ENCODE results near the gene NKPD1. TPM values are rescaled to one million over a fixed set of nuclear protein-coding genes. Genes with fewer than 3 reads are reported as not detected.
"Not testable (repeated sequence)": the region's sequence is repeated elsewhere in the genome, so short reads cannot be mapped to it uniquely, and the experiment has no call there.

The NKPD1 gene
- total and polyA plus RNA-seq, 2 experiments from 2014 or later, result 0.11 TPM; not detected in 1

DNA sequence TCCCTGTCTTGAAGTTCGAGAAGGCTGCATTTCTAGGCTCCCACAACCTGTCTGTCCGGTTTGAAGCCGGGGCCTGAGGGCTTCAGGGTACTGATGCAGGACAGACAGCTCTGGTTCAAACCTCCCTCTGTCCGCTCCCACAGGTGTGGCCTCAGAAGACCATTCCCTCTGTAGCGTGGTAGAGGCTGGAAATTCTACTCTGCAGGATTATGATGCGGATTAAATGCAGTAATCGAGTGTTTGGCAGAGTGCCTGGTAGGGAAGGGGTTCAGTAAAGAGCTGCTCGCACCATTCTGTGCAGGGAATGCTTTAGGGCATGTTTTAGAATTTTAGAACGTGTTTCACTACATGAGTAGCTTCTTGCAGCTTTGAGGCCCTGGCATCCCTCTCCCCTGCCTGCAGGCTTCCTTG, 37.3 kb downstream of the NKPD1 start:
- Histone ChIP-seq H3K9me3 (ENCODE audit: low read depth) (no peaks in the 10 kb centered on the region), H3K4me2 (ENCODE audit: unreplicated experiment) (no peak overlapping the region), H3F3A (ENCODE audit: insufficient read depth) (no peaks in the 10 kb centered on the region), H3K27ac (no peak overlapping the region), H4K20me1 (ENCODE audit: insufficient read depth) (peaks cover 9% of the 10 kb centered on the region), H3K36me3 (ENCODE audit: low read depth) (no peaks in the 10 kb centered on the region), H3K9me2 (ENCODE audit: insufficient read depth) (no peaks in the 10 kb centered on the region), H3K4me3 (no peak overlapping the region), H3K79me2 (ENCODE audit: insufficient read depth) (peaks cover 95% of the 10 kb centered on the region), H3K27me3 (replicated peaks; ENCODE audit: insufficient read depth) (no peaks in the 10 kb centered on the region), H3K9ac (no peak overlapping the region), H3K4me1 (ENCODE audit: insufficient read depth) (no peaks in the 10 kb centered on the region), H2AFZ (no peak overlapping the region)
- no peak for DNase-seq
- 70 to 71% methylated on average over 9 of the region's 9 CpGs for WGBS, 2 experiments (ENCODE audit: low coverage in 1 of 2, low lambda C conversion rate in 2 of 2, missing lambda C conversion rate in 2 of 2)
- in situ Hi-C loops (cut with MboI), result no loop called here
- TF ChIP-seq EZH2phosphoT487 (IDR thresholded peaks at IDR 0.05; ENCODE audit: insufficient read depth, low read depth) (no peak), EZH2 (IDR thresholded peaks at IDR 0.05; ENCODE audit: insufficient read depth, poor library complexity, severe bottlenecking) (no peak)

DNA sequence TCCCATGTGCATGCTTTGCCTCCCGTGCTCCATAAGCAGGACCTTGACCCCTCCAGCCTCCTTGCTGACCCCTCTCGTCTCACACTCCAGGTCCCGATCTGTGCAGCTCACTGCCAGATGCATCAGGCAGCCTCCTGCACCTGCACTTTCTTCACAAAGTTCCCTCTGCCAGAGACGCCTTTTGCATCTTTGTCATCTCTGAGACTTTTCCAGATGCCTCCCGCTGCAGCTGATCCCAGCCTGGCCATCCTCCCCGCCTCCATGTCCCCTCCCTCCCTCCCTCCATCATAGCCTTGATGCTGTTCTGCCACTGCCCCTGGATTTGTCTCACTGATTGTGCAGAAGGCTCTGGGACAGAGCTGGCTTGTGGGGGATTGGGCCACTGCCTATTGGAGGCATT, 38.0 kb downstream of the NKPD1 start:
- H3K4me3 ChIP-seq, result no peak overlapping the region
- no peaks in the 10 kb centered on the region for H3K27me3 ChIP-seq (replicated peaks; ENCODE audit: insufficient read depth)
- no peak overlapping the region for H3K27ac ChIP-seq
- H3K79me2 ChIP-seq (ENCODE audit: insufficient read depth), result peaks cover 95% of the 10 kb centered on the region
- WGBS, 2 experiments (ENCODE audit: low coverage in 1 of 2, low lambda C conversion rate in 2 of 2, missing lambda C conversion rate in 2 of 2), result 71 to 79% methylated on average over 5 to 6 of the region's 6 CpGs
- H3K4me1 ChIP-seq (ENCODE audit: insufficient read depth), result no peaks in the 10 kb centered on the region
- DNase-seq, result no peak
- no peaks in the 10 kb centered on the region for H3K36me3 ChIP-seq (ENCODE audit: low read depth)
- H3K9me2 ChIP-seq (ENCODE audit: insufficient read depth), result no peaks in the 10 kb centered on the region
- H2AFZ ChIP-seq, result no peak overlapping the region
- no peaks in the 10 kb centered on the region for H3K9me3 ChIP-seq (ENCODE audit: low read depth)
- H3K9ac ChIP-seq, result no peak overlapping the region
- no peak overlapping the region for H3K4me2 ChIP-seq (ENCODE audit: unreplicated experiment)
- peaks cover 9% of the 10 kb centered on the region for H4K20me1 ChIP-seq (ENCODE audit: insufficient read depth)
- no peaks in the 10 kb centered on the region for H3F3A ChIP-seq (ENCODE audit: insufficient read depth)
- TF ChIP-seq EZH2 (IDR thresholded peaks at IDR 0.05; ENCODE audit: insufficient read depth, poor library complexity, severe bottlenecking), result no peak
- in situ Hi-C loops (cut with MboI), result no loop called here

DNA sequence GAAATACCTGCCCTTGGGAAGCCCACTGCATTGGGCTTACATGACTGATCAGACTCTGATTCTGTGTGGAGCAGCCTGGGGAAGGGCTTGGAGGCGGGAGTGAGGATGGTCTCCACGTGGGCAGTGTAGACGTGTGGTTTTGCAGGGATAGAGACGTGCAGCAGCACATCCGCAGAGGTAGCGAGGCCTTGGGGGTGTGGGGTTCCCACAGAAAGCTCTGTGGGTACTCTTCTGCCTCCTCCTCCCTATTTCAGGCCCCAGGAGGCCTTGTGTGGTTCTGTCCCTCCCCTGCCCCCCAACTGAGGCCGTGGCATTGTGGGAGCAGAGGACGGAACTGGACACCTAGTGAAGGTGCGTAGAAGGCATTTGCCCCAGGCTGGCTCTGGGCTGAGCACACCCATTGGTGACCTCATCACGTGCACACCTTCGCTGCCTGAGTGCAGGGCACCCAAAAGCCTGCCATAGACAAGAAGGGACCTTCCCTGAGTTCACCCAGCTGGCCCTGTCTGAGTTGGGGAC, 38.9 kb downstream of the NKPD1 start:
- Histone ChIP-seq H3K79me2 (ENCODE audit: insufficient read depth) (peaks cover 95% of the 10 kb centered on the region), H3K4me1 (ENCODE audit: insufficient read depth) (no peaks in the 10 kb centered on the region), H3F3A (ENCODE audit: insufficient read depth) (no peaks in the 10 kb centered on the region), H3K36me3 (ENCODE audit: low read depth) (no peaks in the 10 kb centered on the region), H3K4me2 (ENCODE audit: unreplicated experiment) (no peak overlapping the region), H3K4me3 (no peak overlapping the region), H4K20me1 (ENCODE audit: insufficient read depth) (peaks cover 9% of the 10 kb centered on the region), H2AFZ (no peak overlapping the region), H3K27me3 (replicated peaks; ENCODE audit: insufficient read depth) (no peaks in the 10 kb centered on the region), H3K9ac (no peak overlapping the region), H3K27ac (no peak overlapping the region), H3K9me3 (ENCODE audit: low read depth) (no peaks in the 10 kb centered on the region), H3K9me2 (ENCODE audit: insufficient read depth) (no peaks in the 10 kb centered on the region)
- in situ Hi-C loops (cut with MboI), result no loop called here
- TF ChIP-seq EZH2 (IDR thresholded peaks at IDR 0.05; ENCODE audit: insufficient read depth, poor library complexity, severe bottlenecking) (no peak), EZH2phosphoT487 (IDR thresholded peaks at IDR 0.05; ENCODE audit: insufficient read depth, low read depth) (no peak)
- no peak for DNase-seq
- 93 to 95% methylated on average over 11 of the region's 11 CpGs for WGBS, 2 experiments (ENCODE audit: low coverage in 1 of 2, low lambda C conversion rate in 2 of 2, missing lambda C conversion rate in 2 of 2)

DNA sequence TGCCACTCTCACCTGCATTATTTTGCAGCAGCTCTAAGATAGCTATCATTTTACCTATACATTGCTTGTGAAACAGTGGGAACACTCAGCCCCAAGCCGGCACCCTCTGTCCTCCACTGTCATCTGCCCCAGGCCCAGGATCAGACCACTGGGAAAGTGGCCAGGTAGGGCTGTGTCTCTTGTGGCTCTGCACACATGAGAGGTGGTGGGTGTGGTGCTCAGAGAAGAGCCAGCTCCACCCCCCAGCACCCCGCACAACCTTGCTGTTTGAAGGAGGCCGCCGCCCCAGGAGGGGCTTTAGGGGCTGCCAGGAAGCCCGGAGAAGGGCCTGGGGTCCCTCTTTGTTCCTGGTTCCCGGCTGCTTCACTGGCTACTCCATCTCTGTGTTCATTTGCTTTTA, 41.2 kb downstream of the NKPD1 start:
- Histone ChIP-seq H3K4me3 (no peak overlapping the region), H3F3A (ENCODE audit: insufficient read depth) (no peaks in the 10 kb centered on the region), H3K9me2 (ENCODE audit: insufficient read depth) (no peaks in the 10 kb centered on the region), H3K4me1 (ENCODE audit: insufficient read depth) (no peaks in the 10 kb centered on the region), H3K79me2 (ENCODE audit: insufficient read depth) (peaks cover 98% of the 10 kb centered on the region), H3K27me3 (replicated peaks; ENCODE audit: insufficient read depth) (no peaks in the 10 kb centered on the region), H3K27ac (no peak overlapping the region), H3K9me3 (ENCODE audit: low read depth) (no peaks in the 10 kb centered on the region), H3K9ac (no peak overlapping the region), H2AFZ (no peak overlapping the region), H3K36me3 (ENCODE audit: low read depth) (no peaks in the 10 kb centered on the region), H3K4me2 (ENCODE audit: unreplicated experiment) (no peak overlapping the region), H4K20me1 (ENCODE audit: insufficient read depth) (peaks cover 15% of the 10 kb centered on the region; the same call in 1 of the 2 replicates)
- TF ChIP-seq EZH2 (IDR thresholded peaks at IDR 0.05; ENCODE audit: insufficient read depth, poor library complexity, severe bottlenecking) (no peak), EZH2phosphoT487 (IDR thresholded peaks at IDR 0.05; ENCODE audit: insufficient read depth, low read depth) (no peak)
- WGBS, 2 experiments (ENCODE audit: low coverage in 1 of 2, low lambda C conversion rate in 2 of 2, missing lambda C conversion rate in 2 of 2), result 95 to 96% methylated on average over 6 of the region's 6 CpGs
- DNase-seq, result no peak
- in situ Hi-C loops (cut with MboI), result no loop called here

DNA sequence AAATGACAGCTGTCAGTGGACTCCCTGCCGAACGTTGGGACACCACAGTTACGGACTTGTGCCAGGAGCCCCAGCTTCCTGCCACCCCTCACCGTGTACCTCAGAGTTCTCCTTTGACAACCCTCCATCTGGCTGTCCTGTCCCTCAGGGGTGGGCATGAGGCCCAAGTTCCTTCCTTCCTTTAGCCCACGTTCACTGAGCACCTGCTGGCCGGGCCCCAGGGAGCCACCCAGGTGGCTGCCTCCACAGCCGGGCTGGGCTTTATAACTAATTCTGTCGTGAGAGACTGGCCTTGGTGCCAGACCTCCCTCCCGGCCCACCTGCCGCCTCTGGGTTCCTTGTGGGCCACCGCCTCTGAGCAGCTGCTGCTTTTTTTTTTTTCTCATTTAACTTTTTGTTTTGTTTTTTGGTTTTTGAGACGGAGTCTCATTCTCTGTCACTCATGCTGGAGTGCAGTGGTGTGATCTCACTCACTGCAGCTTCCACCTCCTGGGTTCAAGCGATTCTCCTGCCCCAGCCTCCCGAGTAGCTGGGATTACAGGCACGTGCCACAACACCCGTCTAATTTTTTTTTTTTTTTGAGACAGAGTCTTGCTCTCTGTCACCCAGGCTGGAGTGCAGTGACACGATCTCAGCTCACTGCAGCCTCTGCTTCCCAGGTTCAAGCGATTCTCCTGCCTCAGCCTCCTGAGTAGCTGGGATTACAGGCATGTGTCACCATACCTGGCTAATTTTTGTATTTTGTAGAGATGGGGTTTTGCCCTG, 42.0 kb downstream of the NKPD1 start:
- H3K4me3 ChIP-seq; H3K9me2 ChIP-seq (ENCODE audit: insufficient read depth); H3K36me3 ChIP-seq (ENCODE audit: low read depth); H3K27me3 ChIP-seq (replicated peaks; ENCODE audit: insufficient read depth); H2AFZ ChIP-seq; H3K9ac ChIP-seq; H3K27ac ChIP-seq; DNase-seq; in situ Hi-C loops (cut with MboI); H3K4me2 ChIP-seq (ENCODE audit: unreplicated experiment); H3F3A ChIP-seq (ENCODE audit: insufficient read depth); H3K9me3 ChIP-seq (ENCODE audit: low read depth); H3K4me1 ChIP-seq (ENCODE audit: insufficient read depth): not testable (repeated sequence)
- WGBS, 2 experiments (ENCODE audit: low coverage in 1 of 2, low lambda C conversion rate in 2 of 2, missing lambda C conversion rate in 2 of 2), result 71 to 72% methylated on average over 18 of the region's 18 CpGs
- H4K20me1 ChIP-seq (ENCODE audit: insufficient read depth), result peaks cover 15% of the 10 kb centered on the region; the same call in 1 of the 2 replicates
- peaks cover 98% of the 10 kb centered on the region for H3K79me2 ChIP-seq (ENCODE audit: insufficient read depth)

Data from GM23248 (cell line).